D721Med (cell line): ENCODE measurements around the gene GPNMB.
"Not testable (repeated sequence)": the region's sequence is repeated elsewhere in the genome, so short reads cannot be mapped to it uniquely, and the experiment has no call there.

Experiments
- DNase-seq: peaks from one replicate; pipeline ENCODE4 v3.0.0; 2011; ENCODE audit warnings: low spot score; ENCODE audit not compliant: insufficient read length
- FAIRE-seq: peaks from 2 replicates; lab custom pipeline; 2011; peaks lifted over from hg19 to GRCh38; lab: Jason Lieb, UNC
- TF ChIP-seq, protein P1 (sequence below): IDR thresholded peaks from 2 replicates; pipeline ENCODE4 v1.5.1; 2012; ENCODE audit warnings: mild to moderate bottlenecking, control low read depth; ENCODE audit not compliant: insufficient read depth; ENCODE audit errors: missing control alignments

The GPNMB gene

DNA sequence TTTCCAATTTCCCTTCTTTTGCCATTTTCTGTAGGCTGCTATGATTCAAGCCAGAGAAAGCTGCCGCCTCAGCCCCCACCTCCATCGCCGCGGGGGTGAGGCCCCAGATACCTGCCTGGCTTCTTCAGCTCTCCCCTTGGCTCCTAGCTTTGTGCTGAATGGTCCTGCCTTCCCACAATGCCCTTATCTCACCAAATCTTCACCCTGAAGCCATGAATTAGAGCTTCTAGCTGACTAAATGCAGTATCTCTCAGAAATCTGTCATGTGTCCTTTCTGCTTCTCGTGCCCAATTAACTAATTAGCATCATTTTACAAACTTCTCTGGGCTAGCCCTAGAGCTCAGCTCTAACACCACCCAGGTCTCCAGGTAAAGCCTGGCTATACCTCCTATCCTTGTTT is 32.2 kb upstream of the GPNMB start:
- FAIRE-seq = no peak
- DNase-seq = no peak
- TF ChIP-seq, protein P1, sequence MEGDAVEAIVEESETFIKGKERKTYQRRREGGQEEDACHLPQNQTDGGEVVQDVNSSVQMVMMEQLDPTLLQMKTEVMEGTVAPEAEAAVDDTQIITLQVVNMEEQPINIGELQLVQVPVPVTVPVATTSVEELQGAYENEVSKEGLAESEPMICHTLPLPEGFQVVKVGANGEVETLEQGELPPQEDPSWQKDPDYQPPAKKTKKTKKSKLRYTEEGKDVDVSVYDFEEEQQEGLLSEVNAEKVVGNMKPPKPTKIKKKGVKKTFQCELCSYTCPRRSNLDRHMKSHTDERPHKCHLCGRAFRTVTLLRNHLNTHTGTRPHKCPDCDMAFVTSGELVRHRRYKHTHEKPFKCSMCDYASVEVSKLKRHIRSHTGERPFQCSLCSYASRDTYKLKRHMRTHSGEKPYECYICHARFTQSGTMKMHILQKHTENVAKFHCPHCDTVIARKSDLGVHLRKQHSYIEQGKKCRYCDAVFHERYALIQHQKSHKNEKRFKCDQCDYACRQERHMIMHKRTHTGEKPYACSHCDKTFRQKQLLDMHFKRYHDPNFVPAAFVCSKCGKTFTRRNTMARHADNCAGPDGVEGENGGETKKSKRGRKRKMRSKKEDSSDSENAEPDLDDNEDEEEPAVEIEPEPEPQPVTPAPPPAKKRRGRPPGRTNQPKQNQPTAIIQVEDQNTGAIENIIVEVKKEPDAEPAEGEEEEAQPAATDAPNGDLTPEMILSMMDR = no peak

DNA sequence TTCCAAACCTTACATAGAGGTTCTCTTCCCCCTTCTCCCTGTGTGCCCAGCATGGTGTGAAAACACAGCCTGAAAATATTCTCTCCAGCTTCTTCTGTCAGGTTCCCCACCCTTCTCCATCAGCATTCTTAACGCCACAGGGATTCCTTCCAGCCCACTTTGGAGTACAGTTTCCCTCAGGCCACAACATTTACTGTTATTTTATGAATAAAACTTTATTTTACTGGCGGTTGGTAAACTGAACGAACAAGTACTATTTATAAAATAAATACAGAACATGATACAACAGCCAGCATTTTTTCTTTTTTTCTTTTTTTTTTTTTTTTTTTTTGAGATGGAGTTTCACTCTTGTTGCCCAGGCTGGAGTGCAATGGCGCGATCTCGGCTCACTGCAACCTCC is 31.6 kb upstream of the GPNMB start:
- TF ChIP-seq, protein P1 = no peak
- FAIRE-seq (no peak), DNase-seq (no peak)

DNA sequence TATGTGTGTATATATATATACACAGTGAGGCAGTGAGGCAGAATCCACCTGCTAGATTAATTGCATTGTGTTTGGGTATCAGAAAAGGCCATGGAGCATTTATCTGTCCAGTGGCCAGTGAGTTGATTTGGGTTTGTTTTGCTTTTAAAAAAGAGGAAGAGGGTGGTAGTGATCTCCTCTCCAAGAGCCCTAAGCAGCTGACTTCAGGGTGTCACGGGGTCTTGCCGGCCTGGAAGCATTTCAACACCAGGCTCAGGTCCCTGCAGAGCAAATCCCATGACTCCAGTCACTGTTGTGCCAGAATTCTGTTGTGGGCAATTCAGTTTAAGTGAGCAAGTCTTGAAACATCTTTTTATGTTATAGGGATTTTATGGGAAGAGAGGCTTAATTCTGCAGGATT is 30.6 kb upstream of the GPNMB start:
- DNase-seq (no peak), FAIRE-seq (no peak)
- TF ChIP-seq, protein P1 = no peak

DNA sequence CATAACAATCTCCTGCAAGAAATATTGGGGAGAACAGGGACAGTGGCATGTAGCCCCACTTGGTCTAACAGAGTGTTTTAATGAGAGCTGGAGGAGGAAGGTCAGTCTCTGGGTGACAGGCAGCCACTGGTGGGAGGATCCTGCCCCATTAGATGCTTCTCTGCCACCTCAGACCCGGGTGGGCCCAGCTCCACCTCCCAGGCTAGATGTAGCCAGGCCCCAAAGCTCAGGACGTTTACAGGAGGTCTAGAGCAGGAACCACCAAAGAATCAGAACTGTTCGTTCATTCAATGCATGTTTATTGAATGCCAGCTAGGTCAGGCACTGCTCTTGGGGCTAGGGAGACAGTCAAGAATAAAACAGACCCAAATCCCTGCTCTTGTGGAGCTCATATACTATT is 28.4 kb upstream of the GPNMB start:
- TF ChIP-seq, protein P1 = no peak
- DNase-seq (no peak), FAIRE-seq (no peak)

DNA sequence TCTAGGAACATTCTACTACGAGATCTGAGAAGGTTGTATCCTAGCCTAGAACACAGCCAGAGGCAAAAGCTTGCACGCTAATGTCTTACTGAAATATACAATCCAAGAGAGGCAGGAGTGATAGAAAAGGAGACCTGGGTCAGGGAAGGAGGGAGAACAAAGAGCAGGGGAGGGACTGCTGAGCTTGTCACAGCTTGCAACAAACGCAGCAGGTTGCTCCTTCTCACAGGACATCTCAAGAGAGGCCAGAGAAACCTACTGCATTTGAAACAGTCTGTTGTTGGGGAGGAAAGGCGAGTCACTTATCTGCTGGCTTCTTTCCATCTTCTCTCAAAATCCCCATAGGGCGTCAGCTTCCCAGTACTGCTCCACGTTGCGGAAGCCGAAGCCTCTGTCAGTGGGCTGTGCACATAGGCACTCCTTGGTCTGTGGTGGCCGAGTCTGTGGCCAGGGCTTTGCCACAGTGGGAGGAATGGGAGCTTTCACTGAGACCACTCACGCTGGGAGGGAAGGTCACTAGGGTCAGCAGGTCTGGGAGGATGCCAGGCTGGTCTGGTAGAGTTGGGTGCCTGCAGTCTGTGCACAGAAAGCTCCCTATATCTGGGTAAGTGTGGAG is 25.8 kb upstream of the GPNMB start:
- DNase-seq = no peak
- FAIRE-seq = no peak
- TF ChIP-seq, protein P1 = no peak

DNA sequence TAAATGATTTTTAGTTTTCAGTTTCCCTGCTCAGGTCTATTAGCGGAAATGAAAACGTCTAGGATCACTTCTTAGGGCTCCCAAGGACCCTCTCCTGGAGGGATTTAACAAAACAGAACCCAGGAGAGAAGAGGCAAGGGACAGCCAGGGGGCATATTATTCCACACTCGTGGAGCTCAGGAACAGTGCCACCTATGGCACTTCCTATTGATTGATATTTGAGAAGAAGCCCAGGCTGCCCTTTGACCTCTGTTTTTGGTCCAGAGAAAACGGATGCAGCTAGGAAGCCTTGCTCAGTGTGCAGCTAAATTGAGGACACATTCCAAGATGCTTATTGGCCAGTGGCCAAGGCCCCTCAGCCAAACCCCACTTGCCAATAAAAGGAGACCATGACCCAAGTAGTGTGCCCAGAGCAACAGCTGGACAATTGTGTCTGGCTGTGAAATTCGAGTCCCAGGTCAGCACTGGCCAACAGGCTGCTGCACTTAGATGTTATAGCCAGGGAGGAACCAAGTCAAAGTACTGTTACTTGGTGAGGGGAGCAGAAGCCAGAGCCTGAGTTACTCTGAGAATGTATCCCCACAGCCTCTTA is 24.0 kb upstream of the GPNMB start:
- TF ChIP-seq, protein P1 = no peak
- FAIRE-seq = no peak
- DNase-seq = no peak

DNA sequence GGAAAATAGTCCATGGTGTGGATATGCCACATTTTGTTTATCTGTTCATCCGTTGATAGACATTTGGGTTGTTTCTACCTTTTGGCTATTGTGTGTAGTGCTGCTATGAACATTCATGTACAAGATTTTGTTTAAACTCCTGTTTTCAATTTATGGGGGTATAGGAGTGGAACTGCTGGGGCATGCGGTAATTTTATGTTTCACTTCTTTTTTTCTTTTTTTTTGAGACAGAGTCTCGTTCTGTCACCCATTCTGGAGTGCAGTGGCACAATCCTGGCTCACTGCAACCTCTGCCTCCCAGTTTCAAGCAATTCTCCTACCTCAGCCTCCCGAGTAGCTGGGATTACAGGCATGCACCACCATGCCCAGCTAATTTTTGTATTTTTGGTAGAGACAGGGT is 22.2 kb upstream of the GPNMB start:
- not testable (repeated sequence) for FAIRE-seq, DNase-seq
